Spinal cord (tissue), 10 donors: ENCODE data around the gene GABPA. TPM values are rescaled to one million over a fixed set of nuclear protein-coding genes. Genes with fewer than 3 reads are reported as not detected.

Experiments used
- DNase-seq, 6 donors: peaks; one replicate each; pipeline versions ENCODE4 v3.0.0 to v3.0.0-alpha.2; 2013 to 2015; ENCODE audit warnings: low spot score in 6 of 6, low read depth in 4 of 6
- H3K27ac ChIP-seq: one replicate; pipeline ENCODE4 v1.5.1; 2013; ENCODE audit warnings: low read depth, low read length, control low read depth
- H3K27me3 ChIP-seq: one replicate; pipeline ENCODE4 v1.6.1; 2013; ENCODE audit warnings: low read length; ENCODE audit not compliant: control insufficient read depth, insufficient read depth
- H3K36me3 ChIP-seq: one replicate; pipeline ENCODE4 v1.6.1; 2013; ENCODE audit warnings: low read length; ENCODE audit not compliant: control insufficient read depth, insufficient read depth
- H3K4me1 ChIP-seq: one replicate; pipeline ENCODE4 v1.6.1; 2013; ENCODE audit warnings: low read length; ENCODE audit not compliant: control insufficient read depth, insufficient read depth
- H3K4me3 ChIP-seq: one replicate; pipeline ENCODE4 v1.5.1; 2013; ENCODE audit warnings: low read depth, low read length, control low read depth
- H3K9me3 ChIP-seq: one replicate; pipeline ENCODE4 v1.6.1; 2013; ENCODE audit warnings: low read length; ENCODE audit not compliant: control insufficient read depth, insufficient read depth
- WGBS: methylation state at CpG from one replicate; pipeline ENCODE4 v1.1.5; 2013; ENCODE audit warnings: missing lambda C conversion rate; ENCODE audit not compliant: insufficient coverage; 5-methylcytosine and 5-hydroxymethylcytosine counted together
- polyA plus RNA-seq, 2 donors: library from polyadenylated mRNA; unstranded; fragments of 120-200 nt; gene quantifications; one replicate each; pipeline ENCODE4 v1.2.1, GENCODE V29; 2013; ENCODE audit not compliant: insufficient read length in 2 of 2
- total RNA-seq, 2 donors: library from RNA; depleted of rRNA in 1 of 2; stranded (reverse); fragments of 120-200 nt in 1 of 2; fragments of >200 nt in 1 of 2; gene quantifications; one replicate each; pipeline versions ENCODE4 v1.2.3 to v1.2.4, GENCODE V29; 2013 to 2014
- donor health status: healthy.

Gene GABPA
- total and polyA plus RNA-seq, 4 donors, result 23.9 to 53.7 (median 30.6) TPM

DNA sequence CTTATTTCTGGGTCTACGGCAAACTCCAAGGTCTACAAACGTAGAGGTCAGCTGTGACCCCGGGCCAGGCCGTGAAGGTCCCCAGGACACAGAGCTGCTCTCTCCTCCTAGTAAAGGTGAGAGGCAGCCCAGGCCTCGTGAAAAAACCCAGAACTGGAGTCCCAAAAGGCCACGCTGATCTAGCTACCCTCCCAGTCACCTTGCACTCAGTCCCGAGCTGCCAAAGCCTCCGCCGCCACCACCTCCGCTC lies 193 bp upstream of the GABPA start:
- Histone ChIP-seq H3K27me3 (no peaks in the 10 kb centered on the region), H3K36me3 (peaks cover 9% of the 10 kb centered on the region), H3K9me3 (no peaks in the 10 kb centered on the region), H3K27ac (peak overlapping the region; percentile 99), H3K4me1 (peaks cover 8% of the 10 kb centered on the region), H3K4me3 (peak overlapping the region; percentile 78)
- DNase-seq, result no peak
- 0% methylated on average over 10 of the region's 10 CpGs for WGBS

DNA sequence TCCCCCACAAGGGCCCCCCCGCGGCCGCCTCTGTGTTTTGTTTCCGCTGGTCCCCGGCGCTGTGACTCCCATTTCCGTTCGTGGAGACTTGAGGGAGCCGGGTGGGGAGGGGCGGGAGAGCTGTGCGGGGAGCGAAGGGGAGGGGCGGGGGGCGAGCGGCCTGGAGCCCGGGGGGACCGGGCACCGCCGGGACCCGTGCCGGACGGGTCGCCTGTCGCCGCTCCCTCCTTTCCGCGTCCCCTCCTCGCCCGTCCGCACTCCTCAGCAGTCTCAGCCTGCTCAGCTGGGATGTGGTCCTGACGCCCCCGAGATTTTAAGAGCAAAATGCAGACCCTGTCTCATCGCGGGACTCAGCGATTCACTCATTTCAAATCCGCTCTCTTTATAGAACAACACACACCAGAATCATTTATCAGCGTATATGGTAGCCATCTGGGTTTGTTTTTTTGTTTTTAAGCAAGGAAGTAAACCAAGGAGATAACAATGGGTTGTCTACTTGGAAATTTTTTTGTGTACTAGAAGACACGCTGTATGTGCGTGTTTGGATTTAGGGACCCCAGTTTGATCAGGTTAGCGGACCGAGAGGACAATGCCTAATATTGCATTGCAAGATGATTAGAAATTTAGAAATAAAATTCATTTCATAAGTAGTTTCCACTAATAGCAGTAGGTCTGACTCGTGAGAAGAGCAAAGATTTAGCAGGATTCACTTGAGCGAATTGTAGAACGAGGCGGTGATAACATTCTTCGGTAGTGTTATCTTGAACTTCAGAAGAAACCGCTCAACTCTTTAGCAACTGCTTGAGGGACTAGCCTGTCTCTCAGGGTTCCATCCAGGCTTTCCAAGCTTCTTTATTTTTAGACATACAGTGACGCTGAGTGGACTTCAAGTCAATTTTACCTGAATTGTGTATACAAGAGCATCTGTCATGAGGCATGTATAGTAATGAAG lies 1.1 kb downstream of the GABPA start:
- Histone ChIP-seq H3K9me3 (no peaks in the 10 kb centered on the region), H3K36me3 (peaks cover 7% of the 10 kb centered on the region), H3K27ac (peak overlapping the region; percentile 99), H3K4me1 (peaks cover 8% of the 10 kb centered on the region), H3K4me3 (peak overlapping the region; percentile 78), H3K27me3 (no peaks in the 10 kb centered on the region)
- WGBS, result 0% methylated on average over 28 of the region's 48 CpGs
- peak; percentile 22 to 97 (median 80) for DNase-seq

DNA sequence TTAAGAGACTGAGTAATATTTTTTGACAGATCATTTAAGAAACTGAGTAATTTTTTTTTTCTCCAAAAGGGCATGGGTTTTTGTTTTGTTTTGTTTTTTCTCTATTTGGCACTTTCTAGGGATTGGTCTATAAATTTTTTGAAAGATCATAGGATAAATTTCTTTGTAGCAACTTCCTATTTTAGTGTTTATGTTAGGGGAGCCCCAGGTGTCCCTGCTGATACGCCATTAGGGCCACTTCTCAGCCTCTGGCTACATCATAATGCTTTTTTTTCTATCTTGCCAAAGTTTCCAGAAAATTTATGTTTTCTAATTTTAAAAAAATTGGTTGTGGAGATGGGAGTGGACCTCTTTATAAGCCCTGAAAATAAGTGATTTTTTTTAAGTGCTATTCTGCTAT lies 2.6 kb downstream of the GABPA start:
- no peaks in the 10 kb centered on the region for H3K9me3 ChIP-seq
- no CpG with 5 or more reads among the region's 1 CpG for WGBS
- H3K4me1 ChIP-seq, result peaks cover 8% of the 10 kb centered on the region
- H3K27ac ChIP-seq, result no peak overlapping the region
- no peaks in the 10 kb centered on the region for H3K27me3 ChIP-seq
- H3K4me3 ChIP-seq, result no peak overlapping the region
- peaks cover under 1% of the 10 kb centered on the region for H3K36me3 ChIP-seq
- no peak for DNase-seq

DNA sequence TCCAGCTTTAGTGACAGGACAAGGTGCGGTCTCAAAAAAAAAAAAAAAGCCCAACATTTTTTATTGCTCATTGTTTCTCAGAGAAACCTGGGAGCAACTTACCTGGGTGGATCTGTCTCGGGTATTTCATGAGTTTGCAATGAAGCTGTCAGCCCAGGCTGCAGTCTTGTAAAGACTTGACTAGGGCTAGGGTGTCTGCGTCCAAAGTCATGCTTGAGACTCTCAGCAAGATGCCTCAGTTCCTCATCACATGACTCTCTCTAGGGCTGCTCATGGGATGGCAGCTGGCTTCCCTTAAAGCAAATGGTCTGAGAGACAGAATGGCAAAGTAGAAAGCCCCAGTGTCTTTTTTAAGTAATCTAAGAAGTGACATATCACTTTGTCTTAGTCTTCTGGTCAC lies 8.1 kb downstream of the GABPA start:
- 96% methylated on average over 2 of the region's 3 CpGs for WGBS

DNA sequence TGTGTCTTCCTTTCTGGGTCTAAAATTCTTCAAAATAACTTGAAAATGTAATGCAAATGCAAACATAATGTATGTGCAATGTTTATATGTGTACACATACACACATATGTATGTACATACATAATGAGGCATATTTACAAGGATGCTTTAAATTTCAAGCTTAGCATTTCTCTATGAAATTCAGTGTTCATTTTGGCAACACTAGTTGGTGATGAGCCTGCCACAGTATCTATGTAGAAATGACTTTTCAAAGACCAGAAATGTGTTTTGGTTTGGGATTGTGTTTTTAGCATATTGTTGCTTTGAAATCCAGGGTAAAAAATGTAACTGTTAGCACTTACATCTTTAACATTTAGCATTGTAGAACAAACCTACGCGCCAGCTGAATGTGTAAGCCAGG lies 10.1 kb downstream of the GABPA start:
- H3K4me1 ChIP-seq, result no peaks in the 10 kb centered on the region
- peak in 1 of 6 donors; percentile 55 for DNase-seq
- H3K27me3 ChIP-seq, result no peaks in the 10 kb centered on the region
- H3K36me3 ChIP-seq, result peaks cover 12% of the 10 kb centered on the region
- H3K9me3 ChIP-seq, result no peaks in the 10 kb centered on the region
- no peak overlapping the region for H3K27ac ChIP-seq
- no peak overlapping the region for H3K4me3 ChIP-seq
- WGBS, result no CpG with 5 or more reads among the region's 2 CpGs

More for the DNA sequence above, 8.1 kb downstream of the GABPA start:
- no peaks in the 10 kb centered on the region for H3K4me1 ChIP-seq
- H3K27me3 ChIP-seq, result no peaks in the 10 kb centered on the region
- no peak for DNase-seq
- no peak overlapping the region for H3K4me3 ChIP-seq
- H3K9me3 ChIP-seq, result no peaks in the 10 kb centered on the region
- H3K27ac ChIP-seq, result no peak overlapping the region
- peaks cover 5% of the 10 kb centered on the region for H3K36me3 ChIP-seq

DNA sequence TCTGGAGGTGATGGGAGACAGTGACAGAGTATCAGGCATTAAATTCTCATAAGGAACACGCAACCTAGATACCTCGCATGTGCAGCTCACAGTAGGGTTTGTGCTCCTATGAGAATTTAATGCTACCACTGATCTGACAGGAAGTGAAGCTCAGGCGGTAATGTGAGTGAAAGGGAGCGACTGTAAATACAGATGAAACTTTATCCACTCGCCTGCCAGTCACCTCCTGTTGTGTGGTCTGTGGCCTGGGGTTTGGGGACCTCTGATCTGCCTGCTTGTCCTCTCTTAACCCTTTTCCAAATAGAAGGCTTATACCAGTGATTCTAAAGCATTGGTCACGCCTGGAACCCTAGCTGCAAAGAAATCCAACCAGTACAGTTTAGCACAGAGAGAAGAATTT lies 15.3 kb downstream of the GABPA start:
- Histone ChIP-seq H3K27me3 (no peaks in the 10 kb centered on the region), H3K9me3 (no peaks in the 10 kb centered on the region), H3K4me3 (no peak overlapping the region), H3K4me1 (no peaks in the 10 kb centered on the region), H3K36me3 (peaks cover 12% of the 10 kb centered on the region), H3K27ac (no peak overlapping the region)
- 100% methylated on average over 2 of the region's 6 CpGs for WGBS
- DNase-seq, result no peak

DNA sequence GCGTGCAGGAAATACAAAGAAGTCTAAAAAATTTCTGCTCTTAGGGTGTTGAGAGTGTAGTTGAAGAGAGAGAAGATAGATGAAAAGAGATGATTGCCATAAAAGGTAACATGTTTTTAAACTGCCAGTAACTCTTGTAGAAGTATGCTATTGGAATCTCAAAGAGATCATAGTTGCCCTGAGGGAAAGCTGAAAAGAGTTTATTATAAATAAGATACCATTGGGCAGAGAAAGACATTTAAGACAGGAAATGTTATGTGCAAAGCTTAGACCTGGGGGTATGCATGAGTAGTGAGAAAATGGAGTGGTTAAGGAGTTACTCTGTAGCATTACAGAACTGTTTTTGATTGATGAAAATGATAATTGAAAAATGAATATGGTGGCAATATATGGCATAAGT lies 17.6 kb downstream of the GABPA start:
- Histone ChIP-seq H3K9me3 (no peaks in the 10 kb centered on the region), H3K36me3 (peaks cover 11% of the 10 kb centered on the region), H3K27me3 (no peaks in the 10 kb centered on the region), H3K27ac (no peak overlapping the region), H3K4me1 (no peaks in the 10 kb centered on the region), H3K4me3 (no peak overlapping the region)
- 83% methylated on average over 1 of the region's 1 CpG for WGBS
- no peak for DNase-seq

DNA sequence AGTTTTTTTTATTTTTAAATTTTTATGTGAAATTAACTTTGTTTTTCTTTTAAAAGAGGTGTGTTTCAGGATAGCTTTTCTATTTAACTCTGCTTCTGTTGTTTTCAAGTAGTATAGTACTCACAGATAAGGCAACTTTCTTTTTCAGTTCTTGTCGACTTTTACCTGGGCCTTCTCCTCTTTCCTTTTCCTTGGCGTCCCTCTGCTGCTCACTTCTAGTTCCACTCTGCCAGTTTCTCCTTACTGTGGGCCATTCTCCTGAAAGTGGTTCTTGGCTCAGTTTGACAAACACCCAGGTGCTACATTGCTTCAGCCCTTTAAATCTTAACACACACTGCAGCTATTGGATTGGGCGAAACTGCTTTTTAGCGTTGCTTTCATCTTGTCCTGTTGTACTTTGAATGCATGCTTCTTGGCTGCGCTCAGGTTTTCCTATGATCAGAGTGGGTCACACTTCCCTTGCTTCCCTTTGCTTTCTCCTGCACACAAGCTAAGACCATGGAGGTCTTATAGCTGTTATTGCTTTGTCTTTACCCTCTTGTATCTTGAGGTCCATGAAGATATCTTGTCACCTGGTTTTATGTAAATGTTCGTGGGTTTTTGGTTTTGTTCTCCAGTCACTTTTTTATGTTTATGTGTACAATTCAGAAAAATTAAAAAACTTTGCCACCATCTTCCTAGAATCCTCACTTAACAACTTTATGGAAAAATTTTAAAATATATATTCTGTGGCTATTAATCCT lies 21.6 kb downstream of the GABPA start:
- Histone ChIP-seq H3K4me3 (no peak overlapping the region), H3K36me3 (peaks cover 6% of the 10 kb centered on the region), H3K27ac (no peak overlapping the region), H3K4me1 (no peaks in the 10 kb centered on the region), H3K9me3 (no peaks in the 10 kb centered on the region), H3K27me3 (no peaks in the 10 kb centered on the region)
- WGBS, result 92% methylated on average over 4 of the region's 6 CpGs
- DNase-seq, result no peak

DNA sequence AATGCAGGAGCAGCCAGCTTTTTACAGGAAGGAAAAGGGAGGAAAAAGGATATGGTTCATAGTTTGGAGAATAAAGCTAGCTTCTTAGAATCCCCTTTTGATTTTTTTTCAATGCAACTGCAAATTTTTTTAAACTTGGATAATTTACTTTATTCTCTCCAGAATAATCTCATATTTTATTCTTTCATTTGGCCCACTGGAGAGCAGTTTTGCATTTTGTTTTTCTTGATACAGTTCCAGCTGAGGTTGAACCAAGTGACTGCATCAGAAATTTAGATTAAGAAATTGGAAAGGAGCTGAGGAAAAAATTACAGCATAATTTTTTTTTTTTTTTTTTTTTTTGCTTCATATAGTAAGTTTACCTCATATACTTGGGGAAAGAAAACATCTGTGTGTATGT lies 22.8 kb downstream of the GABPA start:
- Histone ChIP-seq H3K36me3 (peaks cover 6% of the 10 kb centered on the region), H3K27me3 (no peaks in the 10 kb centered on the region), H3K4me3 (no peak overlapping the region), H3K27ac (no peak overlapping the region), H3K4me1 (no peaks in the 10 kb centered on the region), H3K9me3 (no peaks in the 10 kb centered on the region)
- peak in 1 of 6 donors; percentile 44 for DNase-seq

DNA sequence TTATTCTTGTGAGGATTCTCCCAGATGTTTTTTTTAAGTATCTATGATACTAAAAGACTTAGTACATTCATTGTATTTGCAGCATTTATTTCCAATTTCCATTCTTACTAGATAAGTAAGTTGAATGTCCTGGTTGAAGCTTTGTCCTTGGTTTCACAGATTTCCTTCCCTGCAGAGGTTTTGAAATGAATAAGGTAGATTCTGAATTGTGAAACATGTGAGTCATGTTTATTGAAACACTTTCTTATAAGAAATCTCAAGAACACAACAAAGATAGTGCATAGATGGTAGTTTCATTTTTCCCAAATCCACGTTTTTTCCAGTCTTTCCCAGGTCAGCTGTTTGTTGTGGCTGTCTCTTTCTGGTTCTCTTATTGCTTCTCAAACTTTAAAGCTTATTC lies 24.8 kb downstream of the GABPA start:
- no CpG with 5 or more reads among the region's 1 CpG for WGBS
- H3K36me3 ChIP-seq, result peaks cover 6% of the 10 kb centered on the region
- DNase-seq, result no peak
- no peaks in the 10 kb centered on the region for H3K9me3 ChIP-seq
- H3K4me1 ChIP-seq, result no peaks in the 10 kb centered on the region
- no peak overlapping the region for H3K27ac ChIP-seq
- H3K27me3 ChIP-seq, result no peaks in the 10 kb centered on the region
- H3K4me3 ChIP-seq, result no peak overlapping the region
